HG03095 (cell line): Measurements from ENCODE around the gene AADACL2.

Experiments
- ATAC-seq: cut with Tn5 transposase; IDR thresholded peaks from one replicate; pipeline ENCODE4 v1.9.1; 2021; ENCODE audit warnings: moderate library complexity; ENCODE audit not compliant: unreplicated experiment

Gene AADACL2

DNA sequence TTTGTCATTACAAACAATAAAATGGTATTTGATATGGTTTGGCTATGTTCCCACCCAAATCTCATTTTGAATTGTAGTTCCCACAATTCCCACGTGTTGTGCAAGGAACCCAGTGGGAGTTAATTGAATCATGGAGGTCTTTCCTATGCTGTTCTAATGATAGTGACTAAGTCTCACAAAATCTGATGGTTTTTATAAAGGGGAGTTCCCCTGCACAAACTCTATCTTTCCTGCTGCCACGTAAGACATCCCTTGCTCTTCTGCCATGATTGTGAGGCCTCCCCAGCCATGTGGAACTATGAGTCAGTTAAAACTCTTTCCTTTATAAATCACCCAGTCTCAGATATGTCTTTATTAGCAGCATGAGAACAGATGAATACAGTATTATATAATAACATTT, 64.7 kb downstream of the AADACL2 start:
- ATAC-seq, result no peak

DNA sequence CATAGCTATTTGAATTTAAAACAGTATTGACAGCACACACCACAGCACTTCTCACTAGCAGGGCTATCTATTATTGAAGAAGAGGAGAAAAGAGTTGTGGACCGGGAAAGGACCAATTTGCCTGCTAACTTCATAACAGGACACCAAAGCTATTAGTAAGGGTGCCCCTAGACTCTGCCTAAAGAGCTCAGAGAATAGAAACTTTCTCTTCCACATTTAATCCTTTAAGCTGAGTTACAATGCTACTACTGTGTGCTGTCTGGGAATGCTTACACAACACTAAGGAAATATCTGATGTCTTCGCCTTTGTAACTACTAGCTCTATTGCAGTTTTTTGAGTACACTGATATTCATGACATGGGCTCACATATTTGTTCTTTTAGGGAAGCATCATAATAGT, 66.7 kb downstream of the AADACL2 start:
- ATAC-seq, result no peak

DNA sequence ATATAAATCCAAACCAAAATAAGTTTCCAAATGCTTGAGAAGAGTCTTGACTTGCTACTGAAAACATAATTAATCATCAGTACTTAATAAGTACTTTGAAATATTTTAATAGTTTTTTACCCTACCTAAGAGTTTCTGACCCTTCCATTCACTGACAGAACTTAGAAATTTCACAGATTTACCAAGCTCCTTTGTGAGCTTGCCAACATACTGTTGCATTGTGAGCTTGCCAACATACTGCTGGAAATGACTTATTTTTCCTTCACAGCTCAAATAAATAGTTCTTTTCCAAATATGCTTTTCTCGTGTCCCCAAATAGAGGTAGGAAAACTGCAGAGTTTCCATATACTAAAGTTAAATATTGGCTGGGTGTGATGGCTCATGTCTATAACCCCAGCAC, 70.5 kb downstream of the AADACL2 start:
- no peak for ATAC-seq

DNA sequence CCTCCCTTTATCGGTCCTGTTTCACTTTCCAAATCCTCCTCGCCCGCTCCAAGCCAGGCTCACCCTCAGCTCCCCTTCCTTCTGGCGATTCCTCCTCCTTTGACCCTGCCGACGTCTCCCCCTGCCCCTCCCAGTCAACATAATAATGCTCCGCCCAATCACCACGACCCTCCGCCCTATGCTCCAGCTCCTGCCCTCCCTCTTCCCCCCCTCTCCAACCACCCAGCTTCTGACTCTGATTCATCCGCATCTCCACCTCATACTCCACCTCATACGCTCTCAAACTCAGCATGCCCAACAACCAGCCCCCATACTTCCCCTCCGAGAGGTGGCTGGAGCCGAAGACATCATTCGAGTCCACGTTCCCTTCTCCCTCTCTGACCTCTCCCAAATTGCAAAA, 73.1 kb downstream of the AADACL2 start:
- no peak for ATAC-seq
